Stimulated activated CD8-positive, alpha-beta memory T cell treated with anti-CD3 and anti-CD28 coated beads, Interleukin-12 subunit alpha, Interleukin-12 subunit beta, amount 100 ng/mL, for 4 hours (primary cell): ENCODE data around the gene MAFB.

ENCODE experiments used
- DNase-seq: peaks from one replicate; pipeline ENCODE4 v3.0.0-alpha.2; 2020; ENCODE audit warnings: low read depth

The MAFB gene

DNA sequence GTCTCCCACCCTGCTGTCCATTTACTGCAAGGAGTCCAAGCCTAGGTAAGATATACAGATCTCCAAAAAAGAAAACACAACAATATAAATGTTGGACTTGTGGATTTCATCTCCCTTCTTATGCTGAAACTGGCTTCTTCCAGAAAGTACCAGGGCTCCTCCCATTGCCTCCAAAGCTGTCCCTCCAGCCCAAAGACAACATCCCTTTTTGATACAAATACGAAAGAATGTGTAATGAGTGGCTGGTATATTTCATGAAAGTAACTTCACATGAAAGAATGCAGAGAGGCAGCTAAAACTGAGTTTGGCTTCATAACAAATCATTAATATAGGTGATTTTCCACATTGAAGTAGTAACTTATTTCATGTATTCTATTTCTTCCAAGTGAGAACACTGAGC is 7.9 kb downstream of the MAFB start:
- no peak for DNase-seq

DNA sequence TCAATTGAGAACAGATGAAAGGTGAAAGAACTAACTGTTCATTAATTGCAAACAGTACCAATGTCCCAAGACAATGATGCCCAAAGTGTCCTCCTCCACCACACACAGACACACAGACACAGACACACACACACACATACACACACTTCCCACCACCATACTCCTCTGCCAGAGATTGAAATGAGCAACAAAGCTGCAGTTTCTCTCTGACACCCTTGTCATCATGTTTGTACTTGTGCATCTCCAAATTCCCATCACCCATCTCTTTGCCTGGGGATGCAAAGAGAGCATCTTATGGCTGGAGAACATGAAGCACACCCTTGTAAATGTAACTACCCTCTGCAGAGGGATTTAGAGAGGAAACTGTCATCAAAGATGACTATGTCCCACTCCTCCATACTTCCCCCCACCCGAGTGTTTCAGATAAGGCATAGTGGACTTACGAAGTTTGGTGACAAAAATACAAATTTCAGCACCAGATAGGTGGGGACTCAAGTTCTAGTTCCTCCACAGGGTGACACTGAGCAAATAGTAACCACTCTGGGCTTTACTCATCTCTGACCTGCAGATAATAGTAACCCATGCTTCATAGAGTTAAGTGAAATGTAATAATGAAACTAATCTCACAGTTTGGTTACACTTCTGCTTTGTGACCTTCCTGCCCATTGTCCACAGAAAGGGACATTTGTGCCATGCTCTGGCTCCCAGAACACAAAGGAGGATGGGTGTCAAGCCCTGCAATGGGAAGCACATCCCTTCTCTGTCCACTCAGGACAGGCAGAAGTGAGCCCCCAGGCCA is 8.7 kb downstream of the MAFB start:
- DNase-seq, result no peak

DNA sequence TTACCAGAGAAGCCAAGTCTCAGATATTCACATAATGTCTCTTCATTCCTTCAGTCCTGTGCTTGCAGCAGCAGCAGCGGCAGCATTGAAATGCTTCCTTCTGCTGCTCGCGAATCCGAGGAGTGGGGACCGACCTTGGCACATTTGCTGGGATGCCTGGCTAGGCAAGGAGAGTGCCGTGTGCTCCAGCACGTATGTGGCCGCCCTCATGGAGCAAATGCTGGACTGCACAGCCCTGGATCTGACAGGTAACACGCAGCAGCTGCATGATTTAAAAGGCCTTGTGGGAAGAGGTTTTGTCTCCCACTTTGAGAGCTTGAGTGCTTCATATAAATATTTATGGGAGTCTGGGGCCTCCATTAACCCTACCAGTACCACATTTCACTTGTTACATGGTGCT is 9.9 kb downstream of the MAFB start:
- DNase-seq, result no peak

DNA sequence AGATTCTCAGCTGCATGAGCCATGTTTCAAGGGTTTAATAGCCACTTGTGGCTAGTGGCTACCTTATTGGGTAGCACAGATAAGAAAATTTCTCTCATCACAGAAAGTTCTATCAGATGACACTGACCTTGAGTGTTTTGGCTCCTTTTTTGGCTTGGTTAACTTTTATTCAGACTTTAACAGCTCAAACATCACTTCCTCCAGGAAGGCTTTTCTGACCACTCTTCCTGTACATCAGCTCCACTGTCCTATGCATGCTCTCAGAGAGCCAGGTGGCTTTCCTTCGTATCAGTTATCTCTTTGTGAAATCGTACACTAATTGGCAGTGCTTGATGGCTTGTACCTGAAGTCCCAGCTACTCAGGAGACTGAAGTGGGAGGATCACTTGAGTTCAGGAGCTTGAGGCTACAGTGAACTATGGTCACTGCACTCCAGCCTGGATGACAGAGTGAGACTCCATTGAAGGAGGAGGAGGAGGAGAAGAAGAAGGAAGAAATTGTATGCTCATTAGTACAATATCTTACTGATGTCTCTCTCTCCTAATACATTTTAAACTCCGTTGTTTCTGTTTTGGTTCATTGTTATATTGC is 10.7 kb downstream of the MAFB start:
- no peak for DNase-seq

DNA sequence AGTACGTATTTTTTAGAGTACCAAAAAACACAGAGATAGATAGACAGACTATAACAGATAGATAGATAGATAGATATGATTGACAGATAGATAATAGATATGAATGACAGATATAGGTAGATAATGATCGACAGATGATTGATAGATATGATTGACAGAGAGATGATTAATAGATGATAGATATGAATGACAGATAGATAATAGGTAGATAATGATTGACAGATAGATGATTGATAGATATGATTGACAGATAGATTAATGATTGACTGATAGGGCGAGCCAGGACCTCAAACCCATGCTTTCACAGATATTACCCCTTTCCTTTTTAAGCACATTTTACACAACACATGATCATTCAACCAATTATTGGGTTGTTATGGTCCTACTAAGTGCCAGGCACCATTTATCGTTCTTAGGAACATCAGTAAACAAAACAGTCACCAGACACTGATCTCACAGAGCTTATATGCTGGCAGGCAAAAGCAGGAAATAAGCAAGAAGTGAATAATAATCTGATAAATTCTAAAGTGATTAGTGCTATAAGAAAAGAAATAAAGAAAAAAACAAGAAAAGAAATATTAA is 11.6 kb downstream of the MAFB start:
- DNase-seq, result no peak

DNA sequence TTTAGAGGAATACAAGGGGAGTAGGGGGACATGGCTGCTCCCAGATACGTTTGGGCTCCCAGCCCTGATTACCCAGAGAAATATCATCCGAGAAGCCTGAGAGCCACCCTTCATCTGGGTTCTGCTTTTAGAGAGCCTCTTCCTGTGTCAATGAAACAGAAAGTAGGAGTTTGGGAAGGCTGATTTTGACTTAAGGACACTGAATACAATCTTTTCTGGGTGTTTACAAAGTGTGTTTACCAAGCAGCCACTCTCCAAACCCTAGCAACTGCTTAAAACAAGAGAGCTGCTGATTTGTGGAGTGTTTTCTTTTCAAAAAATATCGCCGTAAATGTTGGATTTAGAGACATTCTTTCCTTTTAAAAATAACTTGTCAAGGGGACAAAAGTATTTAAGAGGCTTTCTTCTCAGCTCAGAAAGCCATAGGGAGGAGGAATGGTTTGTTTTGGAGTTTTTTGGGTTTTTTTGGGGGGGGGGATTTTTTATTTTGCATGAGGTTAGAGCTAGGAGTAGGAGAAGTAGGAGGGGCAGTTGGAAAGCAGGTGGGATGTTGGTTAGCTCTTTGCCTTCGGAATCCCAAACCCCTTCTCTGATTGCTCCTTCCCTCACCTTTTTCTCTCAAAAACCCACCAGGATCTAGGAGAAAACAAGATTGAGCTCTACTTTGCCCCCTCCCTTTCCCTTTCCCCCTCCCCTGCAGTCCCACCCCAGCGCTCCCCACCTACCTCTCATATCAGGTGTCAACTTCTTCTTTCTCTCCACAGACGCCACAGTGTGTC is 12.4 kb downstream of the MAFB start:
- DNase-seq, result no peak

DNA sequence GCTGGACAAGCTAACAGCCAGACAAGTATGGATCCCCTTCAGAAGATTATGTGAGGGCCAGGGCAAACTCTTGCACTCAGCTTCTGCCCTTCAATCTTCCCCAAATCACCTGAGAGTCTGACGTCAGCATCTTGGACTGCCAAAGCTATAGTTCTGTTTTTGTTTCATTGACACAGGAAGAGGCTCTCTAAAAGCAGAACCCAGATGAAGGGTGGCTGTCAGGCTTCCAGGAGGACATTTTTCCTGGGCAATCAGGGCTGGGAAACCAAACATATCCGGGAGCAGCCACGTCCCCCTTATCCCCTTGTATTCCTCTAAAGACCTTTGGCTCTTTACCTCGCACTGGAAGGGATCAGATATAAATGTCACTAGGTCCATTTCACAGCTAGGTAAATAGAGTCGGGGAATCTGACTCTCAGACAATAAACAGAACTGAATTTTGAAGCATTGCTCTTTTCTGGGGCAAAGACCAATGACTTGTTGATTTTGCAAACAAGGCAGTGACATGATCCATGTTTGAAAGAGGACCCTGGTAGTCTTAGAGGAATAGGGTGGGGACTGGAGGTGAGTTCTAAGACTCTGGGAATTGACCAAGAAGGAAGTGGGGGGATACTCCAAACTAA is 13.3 kb downstream of the MAFB start:
- no peak for DNase-seq

DNA sequence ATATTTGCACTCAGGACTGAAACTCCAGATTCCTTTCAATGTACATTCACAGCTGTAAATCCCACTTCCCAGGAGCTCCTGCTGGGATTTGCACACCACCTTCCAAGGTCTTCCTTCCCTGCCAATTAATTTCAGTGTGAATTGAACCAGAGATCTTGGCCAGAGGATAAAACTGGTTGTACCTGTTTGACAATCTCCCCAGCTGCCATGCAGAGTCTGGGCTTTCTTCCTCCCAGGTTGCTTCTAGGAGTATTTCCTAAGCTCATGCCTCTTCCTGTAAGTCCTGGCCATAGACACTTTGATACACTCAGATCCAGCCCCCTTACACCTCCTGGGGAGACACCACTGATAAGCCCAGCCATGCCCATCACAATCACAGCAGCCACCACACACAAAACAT is 15.6 kb downstream of the MAFB start:
- no peak for DNase-seq

DNA sequence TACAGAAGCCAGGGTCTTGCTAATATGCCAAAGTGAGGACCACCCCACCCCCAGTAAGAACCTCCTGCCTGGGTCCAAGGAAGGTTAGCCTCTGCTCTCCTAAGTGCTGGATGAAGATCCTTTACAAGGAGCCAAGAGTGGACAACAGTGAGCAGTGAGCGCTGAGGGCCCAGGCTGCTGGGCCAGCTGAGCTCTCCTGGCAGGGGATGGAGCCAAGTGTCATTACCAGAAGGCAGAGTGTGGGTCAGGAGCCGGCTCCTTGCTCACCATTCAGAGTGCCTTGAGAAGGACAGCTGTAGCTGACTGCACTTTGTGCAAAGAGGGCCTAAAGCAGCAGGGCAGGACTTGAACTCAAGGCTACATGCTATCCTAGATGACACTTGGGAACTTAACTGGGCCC is 16.9 kb downstream of the MAFB start:
- no peak for DNase-seq

DNA sequence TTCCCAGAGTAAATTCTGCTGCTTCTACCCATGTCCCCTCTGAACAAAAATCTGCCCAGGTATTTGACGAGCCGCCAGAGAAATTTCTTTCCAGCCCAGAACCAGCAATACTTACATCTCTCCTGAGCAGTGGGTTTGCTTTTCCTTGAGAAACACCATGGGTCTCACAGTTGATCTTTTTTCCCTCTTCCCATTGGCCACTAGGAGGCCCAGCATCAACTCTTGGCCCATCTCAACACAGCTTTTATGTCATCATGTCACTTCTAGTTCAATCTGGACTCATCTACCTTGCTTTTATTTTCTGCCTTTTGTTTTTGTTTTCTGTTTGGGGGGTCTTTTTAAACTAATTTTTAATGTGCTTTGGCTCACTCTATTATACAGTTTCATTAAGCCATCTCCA is 18.8 kb downstream of the MAFB start:
- no peak for DNase-seq

DNA sequence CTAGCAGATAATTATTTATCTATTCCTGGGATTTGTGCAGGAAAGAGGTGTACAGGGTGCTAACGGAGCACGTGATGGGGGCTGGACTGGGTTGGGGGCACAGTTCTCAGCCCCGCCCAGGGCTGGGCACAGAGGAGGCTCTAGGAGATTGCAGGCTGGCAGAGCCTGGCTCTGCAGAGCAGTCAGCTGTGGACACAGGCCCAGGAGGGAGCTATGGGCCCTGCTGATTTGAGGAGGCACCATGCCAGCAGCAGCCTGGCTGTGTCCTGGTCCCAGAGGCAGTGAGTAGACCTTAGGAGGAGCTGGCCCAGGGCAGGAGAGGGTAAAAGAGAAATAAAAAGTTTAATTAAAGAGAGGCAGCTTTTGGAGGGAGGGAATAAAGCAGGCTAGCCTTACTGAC is 19.3 kb downstream of the MAFB start:
- no peak for DNase-seq

DNA sequence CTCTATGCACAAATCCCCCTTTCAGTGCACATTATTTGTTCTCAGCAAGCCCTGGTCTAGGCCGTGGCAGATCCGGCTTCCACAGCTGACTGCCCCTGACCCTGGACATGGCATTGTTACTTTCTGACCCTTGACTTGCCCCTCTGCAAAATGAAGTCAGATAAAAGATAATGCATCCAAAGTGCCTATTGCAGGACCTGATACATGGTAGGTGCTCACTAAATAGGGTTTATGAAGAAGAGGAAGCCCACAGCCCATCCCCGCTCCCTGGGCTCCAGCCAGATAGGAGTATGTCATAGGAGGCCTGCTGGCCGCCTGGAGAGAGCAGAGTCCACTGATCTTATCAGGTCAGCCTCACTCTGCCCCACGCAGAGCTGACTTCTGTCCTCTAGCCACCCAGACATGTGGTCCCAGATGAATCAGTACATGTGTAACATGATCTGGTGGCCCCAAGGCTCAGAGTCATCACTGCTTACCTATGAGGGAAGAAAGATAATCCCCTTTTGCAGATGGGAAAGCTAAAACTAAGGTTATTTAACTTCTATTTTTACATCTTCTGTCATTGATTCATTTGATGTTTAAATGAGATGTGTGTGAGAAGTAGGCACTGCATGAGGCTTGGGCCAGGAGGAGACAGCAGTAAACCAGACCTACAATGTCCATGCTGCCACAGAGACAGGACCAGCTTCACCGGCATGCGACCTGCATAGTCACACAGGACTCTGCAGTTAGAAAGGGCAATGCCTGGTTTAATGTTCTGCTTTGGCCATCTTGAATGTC is 20.4 kb downstream of the MAFB start:
- DNase-seq, result no peak

DNA sequence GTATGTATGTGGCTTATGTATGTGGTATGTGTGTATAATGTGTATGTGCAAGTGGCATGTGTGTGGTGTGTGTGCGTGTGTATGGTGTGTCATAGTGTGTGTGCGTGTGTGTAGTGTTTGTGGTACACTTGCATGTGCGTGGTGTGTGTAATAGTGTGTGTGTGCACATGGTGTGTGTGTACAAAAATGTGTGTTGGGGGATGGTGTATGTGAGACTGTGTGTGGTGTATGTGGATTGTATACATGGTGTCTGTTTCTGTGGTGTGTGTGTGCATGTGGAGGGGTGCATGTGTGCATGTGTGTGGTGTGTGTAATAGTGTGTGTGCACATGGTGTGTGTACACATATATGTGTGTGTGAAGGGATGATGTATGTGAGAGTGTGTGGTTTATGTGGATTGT is 21.5 kb downstream of the MAFB start:
- DNase-seq, result no peak

DNA sequence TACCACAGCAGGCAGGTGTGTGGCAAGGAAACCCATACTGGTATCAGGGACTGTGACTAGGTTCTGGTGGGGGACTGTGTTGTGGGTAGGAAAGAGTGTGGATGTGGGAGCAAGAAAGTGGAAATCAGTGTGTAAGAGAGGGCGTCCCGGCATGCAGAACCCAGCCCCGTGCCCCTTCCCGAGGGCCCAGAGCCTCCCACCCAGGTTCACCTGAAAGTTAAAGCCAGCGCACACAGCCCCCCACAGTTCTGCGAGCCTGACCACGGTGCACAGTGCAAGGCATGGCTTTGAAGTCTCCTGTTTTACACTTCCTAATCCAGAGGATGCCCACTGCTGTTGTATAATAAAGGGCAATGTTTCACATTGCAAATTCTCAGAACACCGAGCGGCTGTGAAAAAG is 22.7 kb downstream of the MAFB start:
- no peak for DNase-seq

DNA sequence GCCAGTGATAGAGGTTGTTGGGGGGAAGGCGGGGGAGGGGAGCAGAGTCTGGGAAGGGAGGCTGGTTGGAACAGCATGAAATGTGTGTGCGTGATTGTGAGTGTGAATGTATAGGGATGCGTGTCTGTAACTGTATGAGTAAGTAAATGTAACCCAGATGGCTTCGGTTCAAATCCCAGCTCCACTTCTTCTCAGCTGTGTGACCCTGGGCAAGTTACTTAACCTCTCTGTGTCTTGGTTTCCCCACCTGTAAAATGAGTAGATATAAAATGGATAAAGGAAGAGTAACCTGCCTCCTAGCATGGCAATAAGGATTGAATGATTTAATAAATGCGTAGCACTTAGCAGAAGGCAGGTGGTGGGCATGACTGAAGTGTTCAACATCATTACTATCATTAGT is 24.1 kb downstream of the MAFB start:
- no peak for DNase-seq

DNA sequence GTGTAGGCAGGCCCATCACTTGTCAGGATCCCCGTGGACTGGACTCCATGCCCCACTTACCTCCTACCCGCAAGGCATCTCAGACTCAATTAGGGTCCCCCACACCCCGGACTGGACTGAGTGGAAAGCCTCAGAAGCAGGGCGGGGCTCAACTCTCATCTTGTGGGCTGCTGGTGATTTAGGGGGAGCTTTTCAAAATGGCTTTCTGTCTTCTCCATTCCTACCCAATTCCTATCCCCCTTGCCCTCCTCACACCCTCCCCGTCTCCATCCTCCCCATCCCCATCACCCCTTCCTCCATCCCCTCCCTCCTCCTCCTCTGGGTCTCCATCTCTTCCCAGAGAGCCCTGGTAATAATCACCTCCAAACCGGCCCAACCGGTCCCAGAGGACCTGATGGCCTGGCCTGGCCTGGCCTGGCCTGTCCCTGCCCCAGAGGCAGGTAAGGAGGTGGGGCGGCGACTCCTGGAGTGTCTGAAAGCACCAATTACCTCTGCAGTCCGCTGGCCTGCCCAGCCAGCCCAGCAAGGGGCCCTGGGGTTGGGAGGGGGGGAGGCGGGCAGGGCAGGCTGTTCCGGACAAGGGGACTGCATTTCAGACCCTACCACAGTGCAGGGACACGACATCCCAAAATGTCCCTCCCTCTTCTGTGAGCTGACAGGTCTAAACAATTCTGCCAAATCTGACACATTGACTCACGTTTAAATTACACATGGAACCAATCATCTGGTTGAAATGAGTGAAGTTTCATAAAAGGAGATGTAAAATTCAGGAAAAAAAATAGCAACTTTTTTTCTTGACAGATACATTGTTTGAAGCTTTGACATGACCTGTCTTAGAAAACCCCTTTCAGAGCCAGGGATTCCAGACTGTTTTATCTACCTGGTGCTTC is 24.8 kb downstream of the MAFB start:
- DNase-seq, result no peak

DNA sequence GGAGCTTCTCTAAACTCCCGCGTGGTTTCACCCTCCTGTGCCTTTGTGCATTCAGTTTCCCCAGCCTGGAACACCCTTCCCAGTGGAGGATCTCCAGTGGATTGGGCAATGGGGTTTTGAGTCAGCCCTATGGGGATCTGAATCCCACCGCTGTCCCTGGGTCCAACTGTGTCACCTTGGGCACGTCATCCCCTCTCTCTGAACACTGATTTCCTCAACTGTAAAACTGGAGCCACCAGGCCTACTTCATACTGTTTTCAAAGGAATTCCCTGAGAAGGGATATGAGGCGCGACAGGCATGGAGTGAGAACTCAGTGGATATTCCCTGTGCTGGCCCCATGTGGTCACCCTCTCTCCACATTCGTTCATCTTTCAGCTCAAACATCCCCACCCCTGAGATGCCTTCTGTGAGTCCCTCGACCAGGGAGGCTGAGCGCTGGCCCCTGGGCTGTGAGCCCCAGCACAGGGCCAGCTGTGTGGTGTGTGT is 25.7 kb downstream of the MAFB start:
- no peak for DNase-seq

DNA sequence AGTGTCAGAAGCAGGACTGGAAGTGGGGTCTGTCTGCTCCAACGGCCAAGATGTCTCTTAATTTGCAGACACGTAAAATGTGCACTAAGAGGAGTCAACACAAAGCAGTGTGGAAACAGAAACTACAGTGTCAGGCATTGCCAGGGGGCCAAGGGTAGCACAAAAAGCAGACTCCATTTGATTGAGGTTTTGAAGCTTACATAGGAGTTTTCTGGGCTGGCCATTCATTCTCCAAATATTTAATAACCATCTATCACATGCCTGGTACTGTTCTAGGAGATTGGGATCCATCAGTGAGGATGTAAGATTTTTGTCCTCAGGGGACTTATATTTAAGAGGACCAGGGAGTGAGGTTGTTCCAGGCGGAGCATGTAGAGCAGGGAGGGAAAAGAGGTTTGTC is 29.5 kb downstream of the MAFB start:
- DNase-seq, result no peak

DNA sequence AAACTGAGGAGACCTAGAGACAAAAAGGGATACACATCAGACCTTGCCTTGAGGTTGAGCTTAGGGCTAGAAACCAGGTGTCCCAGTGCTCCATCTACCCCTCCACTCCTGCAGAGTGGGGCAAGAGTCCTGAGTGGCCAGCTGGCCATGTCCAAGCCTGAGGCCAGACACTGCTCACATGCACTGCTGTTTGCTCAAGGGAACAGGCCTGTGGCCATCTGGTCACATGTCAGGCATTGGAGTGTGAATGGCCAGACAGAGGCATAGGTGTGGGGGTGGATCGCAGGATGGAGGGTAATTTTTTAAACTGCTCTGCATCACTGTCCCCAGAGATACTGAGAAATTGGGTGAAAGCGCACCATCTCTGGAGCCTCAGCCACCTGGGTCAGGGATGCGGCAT is 30.5 kb downstream of the MAFB start:
- no peak for DNase-seq

DNA sequence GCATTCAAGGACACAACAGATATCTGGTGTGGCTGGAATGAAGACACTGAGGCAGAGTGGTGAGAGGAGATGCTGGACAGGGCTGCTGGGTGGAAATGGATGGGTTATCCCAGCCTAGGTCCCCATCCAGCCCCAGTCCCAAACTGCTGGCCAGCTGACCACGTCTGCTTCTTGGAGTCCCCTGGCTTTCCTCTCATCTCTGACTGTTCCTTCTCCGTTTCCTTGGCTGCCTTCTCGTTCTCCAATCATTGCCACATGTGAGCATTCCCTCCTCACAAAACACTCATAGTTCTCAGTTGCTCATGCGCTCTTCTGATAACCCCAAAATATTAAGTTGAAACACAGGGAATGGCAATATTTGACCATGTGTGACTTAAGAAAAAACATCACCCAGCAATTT is 31.5 kb downstream of the MAFB start:
- DNase-seq, result no peak

DNA sequence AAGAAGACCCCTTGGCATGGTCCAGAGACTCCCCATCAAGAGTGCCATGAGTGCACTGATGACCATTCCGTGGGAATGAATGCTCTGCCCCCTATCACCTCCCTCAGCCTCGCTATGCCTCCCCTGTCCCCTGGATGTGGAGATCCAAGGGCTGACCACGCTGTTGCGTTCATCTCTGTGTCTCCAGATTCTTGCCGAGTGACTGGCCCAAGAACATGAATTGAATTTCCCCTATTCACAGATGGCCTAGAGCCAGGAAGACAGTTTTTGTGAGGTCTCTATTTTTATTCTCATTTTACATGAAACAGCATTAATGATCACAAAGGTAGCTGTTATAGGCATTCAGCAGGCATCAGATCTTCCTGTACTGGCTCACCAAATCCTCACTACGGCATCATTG is 33.6 kb downstream of the MAFB start:
- DNase-seq, result no peak
